Erythroblast (primary cell): ENCODE data around the gene CCL20.

Source experiments
- GATA1 ChIP-seq: IDR thresholded peaks from 2 replicates; pipeline ENCODE4 v1.6.1; 2011; ENCODE audit warnings: low read depth, mild to moderate bottlenecking, control low read depth, low read length, moderate library complexity
- POLR2A ChIP-seq: IDR thresholded peaks from 2 replicates; pipeline ENCODE4 v1.6.1; 2011; ENCODE audit warnings: mild to moderate bottlenecking, low read length

- no peak for TF ChIP-seq POLR2A
- TF ChIP-seq GATA1 = no peak
These were observed 48.6 kb downstream of the CCL20 start for GRCh38 chr2:227862227-227862740.
